HEK293 (cell line): Measurements from ENCODE around the gene CCDC7.

Experiments
- ATF2 ChIP-seq: fragments of 450-650 bp; formaldehyde crosslinking; IDR thresholded peaks from 2 replicates; pipeline ENCODE4 v1.5.1; 2016; ENCODE audit warnings: missing biosample characterization, missing genetic modification characterization, low read depth
- CTCF ChIP-seq: fragments of 450-650 bp; formaldehyde crosslinking; IDR thresholded peaks from 2 replicates; pipeline ENCODE4 v1.5.1; 2016; ENCODE audit warnings: missing biosample characterization, missing genetic modification characterization
- KLF16 ChIP-seq: fragments of 450-650 bp; formaldehyde crosslinking; IDR thresholded peaks from 2 replicates; pipeline ENCODE4 v1.5.1; 2017; ENCODE audit warnings: missing biosample characterization, missing genetic modification characterization
- PATZ1 ChIP-seq: fragments of 450-650 bp; formaldehyde crosslinking; IDR thresholded peaks from 2 replicates; pipeline ENCODE4 v1.5.1; 2016; ENCODE audit warnings: missing biosample characterization, missing genetic modification characterization
- SCRT2 ChIP-seq: fragments of 450-650 bp; formaldehyde crosslinking; IDR thresholded peaks from 2 replicates; pipeline ENCODE4 v1.5.1; 2016; ENCODE audit warnings: missing biosample characterization, missing genetic modification characterization
- TCF7L2 ChIP-seq: IDR thresholded peaks from 2 replicates; pipeline ENCODE4 v1.6.1; 2011; ENCODE audit warnings: low read depth, mild to moderate bottlenecking, inconsistent platforms, low read length, moderate library complexity, borderline replicate concordance
- ZBTB10 ChIP-seq: fragments of 450-650 bp; formaldehyde crosslinking; IDR thresholded peaks from 2 replicates; pipeline ENCODE4 v1.5.1; 2016; ENCODE audit warnings: missing biosample characterization, missing genetic modification characterization
- ZNF280D ChIP-seq: fragments of 450-650 bp; formaldehyde crosslinking; IDR thresholded peaks from 2 replicates; pipeline ENCODE4 v1.5.1; 2016; ENCODE audit warnings: missing biosample characterization, missing genetic modification characterization
- ZNF707 ChIP-seq: fragments of 450-650 bp; formaldehyde crosslinking; IDR thresholded peaks from 2 replicates; pipeline ENCODE4 v1.5.1; 2016; ENCODE audit warnings: missing biosample characterization, missing genetic modification characterization
- TF ChIP-seq, protein P1 (sequence below): fragments of 450-650 bp; formaldehyde crosslinking; IDR thresholded peaks from 2 replicates; pipeline ENCODE4 v1.5.1; 2017; ENCODE audit warnings: missing biosample characterization, missing genetic modification characterization
- TF ChIP-seq, protein P2 (sequence below): fragments of 450-650 bp; formaldehyde crosslinking; IDR thresholded peaks from 2 replicates; pipeline ENCODE4 v1.5.1; 2016; ENCODE audit warnings: missing biosample characterization, missing genetic modification characterization
- TF ChIP-seq, protein P3 (sequence below): fragments of 450-650 bp; formaldehyde crosslinking; IDR thresholded peaks from 2 replicates; pipeline ENCODE4 v1.5.1; 2016; ENCODE audit warnings: missing biosample characterization, missing genetic modification characterization

- TF ChIP-seq CTCF (no peak), KLF16 (tag by site-specific recombination) (no peak), ZNF707 (tag by site-specific recombination) (no peak), ZNF280D (tag by site-specific recombination) (no peak), PATZ1 (tag by site-specific recombination) (no peak), TCF7L2 (no peak), SCRT2 (tag by site-specific recombination) (no peak), ZBTB10 (tag by site-specific recombination) (no peak), ATF2 (no peak)
- TF ChIP-seq, protein P1, sequence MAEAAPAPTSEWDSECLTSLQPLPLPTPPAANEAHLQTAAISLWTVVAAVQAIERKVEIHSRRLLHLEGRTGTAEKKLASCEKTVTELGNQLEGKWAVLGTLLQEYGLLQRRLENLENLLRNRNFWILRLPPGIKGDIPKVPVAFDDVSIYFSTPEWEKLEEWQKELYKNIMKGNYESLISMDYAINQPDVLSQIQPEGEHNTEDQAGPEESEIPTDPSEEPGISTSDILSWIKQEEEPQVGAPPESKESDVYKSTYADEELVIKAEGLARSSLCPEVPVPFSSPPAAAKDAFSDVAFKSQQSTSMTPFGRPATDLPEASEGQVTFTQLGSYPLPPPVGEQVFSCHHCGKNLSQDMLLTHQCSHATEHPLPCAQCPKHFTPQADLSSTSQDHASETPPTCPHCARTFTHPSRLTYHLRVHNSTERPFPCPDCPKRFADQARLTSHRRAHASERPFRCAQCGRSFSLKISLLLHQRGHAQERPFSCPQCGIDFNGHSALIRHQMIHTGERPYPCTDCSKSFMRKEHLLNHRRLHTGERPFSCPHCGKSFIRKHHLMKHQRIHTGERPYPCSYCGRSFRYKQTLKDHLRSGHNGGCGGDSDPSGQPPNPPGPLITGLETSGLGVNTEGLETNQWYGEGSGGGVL (tag by site-specific recombination) = no peak
- TF ChIP-seq, protein P2, sequence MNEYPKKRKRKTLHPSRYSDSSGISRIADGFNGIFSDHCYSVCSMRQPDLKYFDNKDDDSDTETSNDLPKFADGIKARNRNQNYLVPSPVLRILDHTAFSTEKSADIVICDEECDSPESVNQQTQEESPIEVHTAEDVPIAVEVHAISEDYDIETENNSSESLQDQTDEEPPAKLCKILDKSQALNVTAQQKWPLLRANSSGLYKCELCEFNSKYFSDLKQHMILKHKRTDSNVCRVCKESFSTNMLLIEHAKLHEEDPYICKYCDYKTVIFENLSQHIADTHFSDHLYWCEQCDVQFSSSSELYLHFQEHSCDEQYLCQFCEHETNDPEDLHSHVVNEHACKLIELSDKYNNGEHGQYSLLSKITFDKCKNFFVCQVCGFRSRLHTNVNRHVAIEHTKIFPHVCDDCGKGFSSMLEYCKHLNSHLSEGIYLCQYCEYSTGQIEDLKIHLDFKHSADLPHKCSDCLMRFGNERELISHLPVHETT (tag by site-specific recombination) = no peak
- TF ChIP-seq, protein P3, sequence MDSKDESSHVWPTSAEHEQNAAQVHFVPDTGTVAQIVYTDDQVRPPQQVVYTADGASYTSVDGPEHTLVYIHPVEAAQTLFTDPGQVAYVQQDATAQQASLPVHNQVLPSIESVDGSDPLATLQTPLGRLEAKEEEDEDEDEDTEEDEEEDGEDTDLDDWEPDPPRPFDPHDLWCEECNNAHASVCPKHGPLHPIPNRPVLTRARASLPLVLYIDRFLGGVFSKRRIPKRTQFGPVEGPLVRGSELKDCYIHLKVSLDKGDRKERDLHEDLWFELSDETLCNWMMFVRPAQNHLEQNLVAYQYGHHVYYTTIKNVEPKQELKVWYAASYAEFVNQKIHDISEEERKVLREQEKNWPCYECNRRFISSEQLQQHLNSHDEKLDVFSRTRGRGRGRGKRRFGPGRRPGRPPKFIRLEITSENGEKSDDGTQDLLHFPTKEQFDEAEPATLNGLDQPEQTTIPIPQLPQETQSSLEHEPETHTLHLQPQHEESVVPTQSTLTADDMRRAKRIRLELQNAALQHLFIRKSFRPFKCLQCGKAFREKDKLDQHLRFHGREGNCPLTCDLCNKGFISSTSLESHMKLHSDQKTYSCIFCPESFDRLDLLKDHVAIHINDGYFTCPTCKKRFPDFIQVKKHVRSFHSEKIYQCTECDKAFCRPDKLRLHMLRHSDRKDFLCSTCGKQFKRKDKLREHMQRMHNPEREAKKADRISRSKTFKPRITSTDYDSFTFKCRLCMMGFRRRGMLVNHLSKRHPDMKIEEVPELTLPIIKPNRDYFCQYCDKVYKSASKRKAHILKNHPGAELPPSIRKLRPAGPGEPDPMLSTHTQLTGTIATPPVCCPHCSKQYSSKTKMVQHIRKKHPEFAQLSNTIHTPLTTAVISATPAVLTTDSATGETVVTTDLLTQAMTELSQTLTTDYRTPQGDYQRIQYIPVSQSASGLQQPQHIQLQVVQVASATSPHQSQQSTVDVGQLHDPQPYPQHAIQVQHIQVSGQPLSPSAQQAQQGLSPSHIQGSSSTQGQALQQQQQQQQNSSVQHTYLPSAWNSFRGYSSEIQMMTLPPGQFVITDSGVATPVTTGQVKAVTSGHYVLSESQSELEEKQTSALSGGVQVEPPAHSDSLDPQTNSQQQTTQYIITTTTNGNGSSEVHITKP (tag by site-specific recombination) = no peak
Observed at GRCh38 chr10:32412499-32412853, 33.5 kb upstream of the CCDC7 start.
